SK-N-SH (cell line): Measurements from ENCODE around the gene ZNF615. TPM values are rescaled to one million over a fixed set of nuclear protein-coding genes. Genes with fewer than 3 reads are reported as not detected.
"Not testable (repeated sequence)": the region's sequence is repeated elsewhere in the genome, so short reads cannot be mapped to it uniquely, and the experiment has no call there.

Source experiments
- CTCF ChIA-PET: fragments of 300-600, 350-600 bp; formaldehyde crosslinking; extraction: SDS; loops from one replicate; lab custom pipeline; 2021; lab: Yijun Ruan, JAX
- POLR2A ChIA-PET: fragments of 350-600 bp; sonication (Branson Sonifier 250); formaldehyde crosslinking; extraction: SDS; loops from one replicate; lab custom pipeline; 2020; ENCODE audit warnings: antibody characterized with exemption, inconsistent platforms; lab: Yijun Ruan, JAX
- DNase-seq: peaks from one replicate; pipeline ENCODE4 v3.0.0; 2012
- H2AFZ ChIP-seq: fragments of 200-600 bp; sonication (generic); 2 replicates; pipeline ENCODE4 v1.8.1; 2016; ENCODE audit warnings: antibody characterized with exemption, mild to moderate bottlenecking, low read depth
- H3F3A ChIP-seq: fragments of 200-600 bp; sonication (generic); replicated peaks from 2 replicates; pipeline ENCODE3; 2016; ENCODE audit warnings: antibody characterized with exemption, mild to moderate bottlenecking; ENCODE audit not compliant: insufficient read depth
- H3K27ac ChIP-seq, 2 experiments: fragments of 200-500 bp in 1 of 2; fragments of 200-600 bp in 1 of 2; sonication (Bioruptor generic) in 1 of 2; sonication (generic), shearing (Covaris generic) in 1 of 2; 2 replicates each; pipeline versions ENCODE4 v1.5.1 to v1.6.1; 2014 to 2016; ENCODE audit warnings: low read depth in 2 of 2, inconsistent platforms in 1 of 2, low read length in 1 of 2, mild to moderate bottlenecking in 1 of 2, mixed read lengths in 1 of 2
- H3K27me3 ChIP-seq: fragments of 200-600 bp; sonication (generic), shearing (Covaris generic); 2 replicates; pipeline ENCODE4 v1.6.1; 2016; ENCODE audit warnings: mixed run types; ENCODE audit not compliant: insufficient read depth
- H3K36me3 ChIP-seq, 2 experiments: fragments of 200-500 bp in 1 of 2; fragments of 200-600 bp in 1 of 2; sonication (Bioruptor generic) in 1 of 2; sonication (generic) in 1 of 2; replicated peaks in 1 of 2; 2 replicates each; pipeline versions ENCODE3 to v1.5.1; 2014 to 2016; ENCODE audit warnings: low read length in 1 of 2, mild to moderate bottlenecking in 1 of 2; ENCODE audit not compliant: insufficient read depth in 2 of 2, control insufficient read depth in 1 of 2
- H3K4me1 ChIP-seq, 2 experiments: fragments of 200-500 bp in 1 of 2; fragments of 200-600 bp in 1 of 2; sonication (Bioruptor generic) in 1 of 2; sonication (generic), shearing (Covaris generic) in 1 of 2; 2 replicates each; pipeline versions ENCODE4 v1.5.1 to v1.6.1; 2014 to 2016; ENCODE audit warnings: low read depth in 1 of 2, low read length in 1 of 2, mixed run types in 1 of 2; ENCODE audit not compliant: insufficient read depth in 2 of 2, control insufficient read depth in 1 of 2
- H3K4me2 ChIP-seq: fragments of 200-600 bp; sonication (generic), shearing (Covaris generic); 2 replicates; pipeline ENCODE4 v1.6.1; 2017; ENCODE audit warnings: mixed run types
- H3K4me3 ChIP-seq, 2 experiments: fragments of 200-500 bp in 1 of 2; fragments of 200-600 bp in 1 of 2; sonication (Bioruptor generic) in 1 of 2; sonication (generic), shearing (Covaris generic) in 1 of 2; 2 replicates each; pipeline versions ENCODE4 v1.5.1 to v1.8.1; 2014 to 2016; ENCODE audit warnings: low read depth in 2 of 2, inconsistent platforms in 1 of 2, low read length in 1 of 2, mild to moderate bottlenecking in 1 of 2, mixed read lengths in 1 of 2, moderate library complexity in 1 of 2
- H3K79me2 ChIP-seq: fragments of 200-600 bp; sonication (generic); 2 replicates; pipeline ENCODE4 v1.8.1; 2017; ENCODE audit warnings: mild to moderate bottlenecking; ENCODE audit not compliant: insufficient read depth
- H3K9ac ChIP-seq: fragments of 200-600 bp; sonication (generic); 2 replicates; pipeline ENCODE4 v1.6.1; 2017; ENCODE audit warnings: mixed run types
- H3K9me2 ChIP-seq: fragments of 200-600 bp; sonication (generic); 2 replicates; pipeline ENCODE4 v1.6.1; 2017; ENCODE audit warnings: mixed run types
- H3K9me3 ChIP-seq: fragments of 200-600 bp; sonication (generic); 2 replicates; pipeline ENCODE4 v1.6.1; 2017; ENCODE audit warnings: mixed run types, mild to moderate bottlenecking, moderate library complexity
- H4K20me1 ChIP-seq: fragments of 200-600 bp; sonication (generic); 2 replicates; pipeline ENCODE4 v1.6.1; 2017; ENCODE audit warnings: mild to moderate bottlenecking, mixed run types; ENCODE audit not compliant: insufficient read depth
- CHD2 ChIP-seq: fragments of 150-350 bp; IDR thresholded peaks from 2 replicates; pipeline ENCODE4 v1.6.1; 2018; ENCODE audit warnings: low read length; ENCODE audit not compliant: partially characterized antibody
- FOXJ3 ChIP-seq: sonication (generic); formaldehyde crosslinking; IDR thresholded peaks from 2 replicates; pipeline ENCODE4 v1.5.1; 2020; ENCODE audit warnings: mild to moderate bottlenecking, missing genetic modification reagents
- FOXM1 ChIP-seq: IDR thresholded peaks from 2 replicates; pipeline ENCODE4 v1.4.0; 2012; ENCODE audit warnings: low read depth, mild to moderate bottlenecking
- GABPA ChIP-seq: IDR thresholded peaks from 2 replicates; pipeline ENCODE4 v1.4.0; 2012; ENCODE audit warnings: low read depth, mild to moderate bottlenecking
- MEF2A ChIP-seq: IDR thresholded peaks from 2 replicates; pipeline ENCODE4 v1.4.0; 2012; ENCODE audit warnings: low read depth, borderline replicate concordance
- RCOR1 ChIP-seq: fragments of 150-350 bp; IDR thresholded peaks from 2 replicates; pipeline ENCODE4 v1.6.1; 2017; ENCODE audit warnings: antibody characterized with exemption, low read length
- SMC3 ChIP-seq: IDR thresholded peaks from 2 replicates; pipeline ENCODE4 v1.6.1; 2012; ENCODE audit warnings: low read depth, low read length, improper control_type of control experiment
- TEAD4 ChIP-seq: IDR thresholded peaks from 2 replicates; pipeline ENCODE4 v1.4.0; 2012; ENCODE audit warnings: mild to moderate bottlenecking, borderline replicate concordance; ENCODE audit not compliant: insufficient read depth
- YY1 ChIP-seq: IDR thresholded peaks from 2 replicates; pipeline ENCODE4 v1.4.0; 2012; ENCODE audit warnings: low read depth, mild to moderate bottlenecking
- WGBS: methylation state at CpG from one replicate; pipeline ENCODE4 v1.1.6; 2017; ENCODE audit warnings: low lambda C conversion rate; 5-methylcytosine and 5-hydroxymethylcytosine counted together
- polyA plus RNA-seq, 3 experiments: library from polyadenylated mRNA; depleted of rRNA; stranded (reverse); fragments of >200 nt; gene quantifications; 2 replicates each; pipeline ENCODE4 v1.2.3, GENCODE V29; 2012
- TF ChIP-seq, protein P1 (sequence below): fragments of 150-350 bp; IDR thresholded peaks from 2 replicates; pipeline ENCODE4 v1.6.1; 2016; ENCODE audit warnings: mild to moderate bottlenecking, low read depth, low read length
- TF ChIP-seq, protein P2 (sequence below): fragments of 200-600 bp; sonication (generic); IDR thresholded peaks from 2 replicates; pipeline ENCODE4 v1.6.1; 2017; ENCODE audit warnings: antibody characterized with exemption, mild to moderate bottlenecking, moderate library complexity

ZNF615 gene
- polyA plus RNA-seq, 1 of the 3 experiments (the other 2 are of a cell fraction), result 1.6 TPM

DNA sequence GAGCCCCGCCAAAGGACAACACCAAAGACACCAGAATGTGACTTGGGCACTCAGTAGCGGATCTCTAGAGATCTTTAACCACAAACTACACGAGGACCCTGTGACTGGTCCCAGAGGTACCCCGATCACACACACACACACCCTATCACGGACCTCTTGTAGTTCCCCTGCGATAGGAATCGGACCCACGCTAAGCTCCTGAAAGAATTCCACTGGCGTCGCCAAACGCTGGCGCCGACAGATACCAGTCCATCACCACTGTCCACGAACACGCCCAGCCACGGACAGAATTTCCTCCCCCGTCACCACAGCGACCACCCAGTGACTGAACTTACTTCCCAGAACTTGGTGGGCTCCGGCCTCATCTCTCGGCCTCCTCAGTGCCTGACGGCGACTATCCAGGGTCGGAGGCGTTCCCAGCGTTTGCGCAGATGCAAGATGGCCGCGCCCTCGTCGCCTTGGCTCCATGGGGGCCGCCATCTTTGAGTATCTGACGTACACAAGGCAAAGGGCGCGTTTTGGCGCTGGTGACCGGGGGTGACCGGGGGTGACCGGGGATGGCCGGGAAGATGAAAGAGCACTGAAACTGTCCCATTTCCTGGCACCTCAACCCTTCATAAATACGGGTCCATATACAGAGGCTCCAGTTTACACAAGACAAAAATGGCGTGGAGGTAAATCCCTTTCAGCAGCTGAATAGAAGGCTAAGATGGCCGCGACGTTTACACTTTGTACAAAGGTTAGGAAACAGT, at the start of gene ZNF615 (continued):
- TF ChIP-seq, protein P1, sequence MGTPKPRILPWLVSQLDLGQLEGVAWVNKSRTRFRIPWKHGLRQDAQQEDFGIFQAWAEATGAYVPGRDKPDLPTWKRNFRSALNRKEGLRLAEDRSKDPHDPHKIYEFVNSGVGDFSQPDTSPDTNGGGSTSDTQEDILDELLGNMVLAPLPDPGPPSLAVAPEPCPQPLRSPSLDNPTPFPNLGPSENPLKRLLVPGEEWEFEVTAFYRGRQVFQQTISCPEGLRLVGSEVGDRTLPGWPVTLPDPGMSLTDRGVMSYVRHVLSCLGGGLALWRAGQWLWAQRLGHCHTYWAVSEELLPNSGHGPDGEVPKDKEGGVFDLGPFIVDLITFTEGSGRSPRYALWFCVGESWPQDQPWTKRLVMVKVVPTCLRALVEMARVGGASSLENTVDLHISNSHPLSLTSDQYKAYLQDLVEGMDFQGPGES, result no peak
- TF ChIP-seq CHD2, result peak; percentile 51
- TF ChIP-seq FOXJ3, result no peak
- TF ChIP-seq RCOR1, result no peak; the same call in 1 of the 2 replicates
- TF ChIP-seq MEF2A, result no peak
- TF ChIP-seq FOXM1, result no peak
- peak; percentile 100 for TF ChIP-seq YY1
- TF ChIP-seq SMC3, result no peak
- no peak for TF ChIP-seq GABPA
- no peak for TF ChIP-seq TEAD4
- TF ChIP-seq, protein P2, sequence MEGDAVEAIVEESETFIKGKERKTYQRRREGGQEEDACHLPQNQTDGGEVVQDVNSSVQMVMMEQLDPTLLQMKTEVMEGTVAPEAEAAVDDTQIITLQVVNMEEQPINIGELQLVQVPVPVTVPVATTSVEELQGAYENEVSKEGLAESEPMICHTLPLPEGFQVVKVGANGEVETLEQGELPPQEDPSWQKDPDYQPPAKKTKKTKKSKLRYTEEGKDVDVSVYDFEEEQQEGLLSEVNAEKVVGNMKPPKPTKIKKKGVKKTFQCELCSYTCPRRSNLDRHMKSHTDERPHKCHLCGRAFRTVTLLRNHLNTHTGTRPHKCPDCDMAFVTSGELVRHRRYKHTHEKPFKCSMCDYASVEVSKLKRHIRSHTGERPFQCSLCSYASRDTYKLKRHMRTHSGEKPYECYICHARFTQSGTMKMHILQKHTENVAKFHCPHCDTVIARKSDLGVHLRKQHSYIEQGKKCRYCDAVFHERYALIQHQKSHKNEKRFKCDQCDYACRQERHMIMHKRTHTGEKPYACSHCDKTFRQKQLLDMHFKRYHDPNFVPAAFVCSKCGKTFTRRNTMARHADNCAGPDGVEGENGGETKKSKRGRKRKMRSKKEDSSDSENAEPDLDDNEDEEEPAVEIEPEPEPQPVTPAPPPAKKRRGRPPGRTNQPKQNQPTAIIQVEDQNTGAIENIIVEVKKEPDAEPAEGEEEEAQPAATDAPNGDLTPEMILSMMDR, result no peak

DNA sequence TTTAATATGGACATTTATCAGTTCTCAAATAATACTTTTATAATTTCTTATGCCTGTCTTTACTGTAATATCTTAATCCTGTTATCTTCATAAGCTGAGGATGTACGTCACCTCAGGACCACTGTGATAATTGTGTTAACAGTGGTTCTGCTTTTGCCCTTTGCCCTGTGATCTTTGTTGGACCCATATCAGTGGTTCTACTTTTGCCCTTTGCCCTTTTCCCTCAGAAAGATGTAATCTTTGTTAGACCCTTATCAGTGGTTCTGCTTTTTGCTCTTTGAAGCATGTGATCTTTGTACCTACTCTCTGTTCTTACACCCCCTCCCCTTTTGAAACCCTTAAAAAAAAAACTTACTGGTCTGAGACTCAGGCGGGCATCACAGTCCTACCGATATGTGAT, 48.5 kb upstream of the ZNF615 start:
- H3F3A ChIP-seq, POLR2A ChIA-PET, H3K9me2 ChIP-seq, H4K20me1 ChIP-seq, H3K9me3 ChIP-seq, H3K4me3 ChIP-seq, H3K4me1 ChIP-seq, H2AFZ ChIP-seq, CTCF ChIA-PET, DNase-seq, H3K27ac ChIP-seq, H3K4me2 ChIP-seq, H3K27me3 ChIP-seq, H3K9ac ChIP-seq: not testable (repeated sequence)
- Histone ChIP-seq H3K79me2 (peaks cover 10% of the 10 kb centered on the region; the same call in 1 of the 2 replicates), H3K36me3 (peaks cover 0 to 26% of the 10 kb centered on the region in 2 experiments)
- 92% methylated on average over 3 of the region's 3 CpGs for WGBS

DNA sequence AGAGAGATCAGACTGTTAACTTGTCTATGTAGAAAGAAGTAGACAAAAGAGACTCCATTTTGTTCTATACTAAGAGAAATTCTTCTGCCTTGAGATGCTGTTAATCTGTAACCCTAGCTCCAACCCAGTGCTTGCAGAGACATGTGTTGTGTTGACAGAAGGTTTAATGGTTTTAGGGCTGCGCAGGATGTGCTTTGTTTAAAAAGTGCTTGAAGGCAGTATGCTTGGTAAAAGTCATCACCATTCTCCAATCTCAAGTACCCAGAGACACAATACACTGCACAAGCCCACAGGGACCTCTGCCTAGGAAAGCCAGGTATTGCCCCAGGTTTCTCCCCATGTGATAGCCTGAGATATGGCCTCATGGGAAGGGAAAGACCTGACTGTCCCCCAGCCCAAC, 43.7 kb upstream of the ZNF615 start:
- H3K4me3 ChIP-seq, H3K4me2 ChIP-seq, H3K27me3 ChIP-seq, CTCF ChIA-PET, DNase-seq, H3K9me2 ChIP-seq, H3K9me3 ChIP-seq, H3K9ac ChIP-seq, H2AFZ ChIP-seq, H3K4me1 ChIP-seq, POLR2A ChIA-PET, H4K20me1 ChIP-seq, H3K27ac ChIP-seq: not testable (repeated sequence)
- Histone ChIP-seq H3K79me2 (peaks cover 26% of the 10 kb centered on the region), H3K36me3 (peaks cover 2 to 16% of the 10 kb centered on the region in 2 experiments), H3F3A (peaks cover 10% of the 10 kb centered on the region)
- WGBS, result 100% methylated on average over 1 of the region's 1 CpG
